ENCODE results near the gene WDR33. TPM values are rescaled to one million over a fixed set of nuclear protein-coding genes. Genes with fewer than 3 reads are reported as not detected.

Gene WDR33
- total and polyA plus RNA-seq, 8 donors = 7.9 to 99.9 (median 20.3) TPM

- intact Hi-C loops (cut with DNase I; ENCODE audit: low total_unique reads) = no loop called here
- Histone ChIP-seq H3K9me3 (no peaks in the 10 kb centered on the region), H3K4me1 (peaks cover 19 to 85% (median 62%) of the 10 kb centered on the region in 4 donors), H3K4me3 (no peak overlapping the region), H3K36me3 (peaks cover 0 to 8% (median 3%) of the 10 kb centered on the region in 4 donors), H3K27me3 (peaks cover 0 to 36% (median 14%) of the 10 kb centered on the region in 3 donors), H3K27ac (peak overlapping the region in 4 of 5 donors; percentile 68 to 90 (median 83))
- WGBS, 5 donors = 37 to 54% (median 47%) methylated on average over 9 of the region's 9 CpGs
- DNase-seq = no peak
- no peak for TF ChIP-seq EP300 (IDR thresholded peaks at IDR 0.05)
- TF ChIP-seq, protein P1, sequence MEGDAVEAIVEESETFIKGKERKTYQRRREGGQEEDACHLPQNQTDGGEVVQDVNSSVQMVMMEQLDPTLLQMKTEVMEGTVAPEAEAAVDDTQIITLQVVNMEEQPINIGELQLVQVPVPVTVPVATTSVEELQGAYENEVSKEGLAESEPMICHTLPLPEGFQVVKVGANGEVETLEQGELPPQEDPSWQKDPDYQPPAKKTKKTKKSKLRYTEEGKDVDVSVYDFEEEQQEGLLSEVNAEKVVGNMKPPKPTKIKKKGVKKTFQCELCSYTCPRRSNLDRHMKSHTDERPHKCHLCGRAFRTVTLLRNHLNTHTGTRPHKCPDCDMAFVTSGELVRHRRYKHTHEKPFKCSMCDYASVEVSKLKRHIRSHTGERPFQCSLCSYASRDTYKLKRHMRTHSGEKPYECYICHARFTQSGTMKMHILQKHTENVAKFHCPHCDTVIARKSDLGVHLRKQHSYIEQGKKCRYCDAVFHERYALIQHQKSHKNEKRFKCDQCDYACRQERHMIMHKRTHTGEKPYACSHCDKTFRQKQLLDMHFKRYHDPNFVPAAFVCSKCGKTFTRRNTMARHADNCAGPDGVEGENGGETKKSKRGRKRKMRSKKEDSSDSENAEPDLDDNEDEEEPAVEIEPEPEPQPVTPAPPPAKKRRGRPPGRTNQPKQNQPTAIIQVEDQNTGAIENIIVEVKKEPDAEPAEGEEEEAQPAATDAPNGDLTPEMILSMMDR (IDR thresholded peaks at IDR 0.05) = no peak
- TF ChIP-seq POLR2A (IDR thresholded peaks at IDR 0.05) = no peak
- TF ChIP-seq POLR2AphosphoS5 (IDR thresholded peaks at IDR 0.05) = no peak
These were observed 148.9 kb downstream of the WDR33 start for GRCh38 chr2:127661949-127662510.

GRCh38 chr2:127661072-127661649 is 149.8 kb downstream of the WDR33 start:
- no peak for DNase-seq
- Histone ChIP-seq H3K27me3 (peaks cover 0 to 36% (median 14%) of the 10 kb centered on the region in 3 donors), H3K4me3 (no peak overlapping the region), H3K27ac (peak overlapping the region in 4 of 5 donors; percentile 68 to 90 (median 83)), H3K9me3 (no peaks in the 10 kb centered on the region), H3K36me3 (peaks cover 0 to 13% (median 4%) of the 10 kb centered on the region in 4 donors), H3K4me1 (peaks cover 19 to 88% (median 67%) of the 10 kb centered on the region in 4 donors)
- WGBS, 5 donors = 71 to 88% (median 87%) methylated on average over 10 to 14 of the region's 14 CpGs
- intact Hi-C loops (cut with DNase I; ENCODE audit: low total_unique reads) = no loop called here
- TF ChIP-seq POLR2AphosphoS5 (IDR thresholded peaks at IDR 0.05) (no peak), POLR2A (IDR thresholded peaks at IDR 0.05) (no peak), EP300 (IDR thresholded peaks at IDR 0.05) (no peak)
- TF ChIP-seq, protein P1 (IDR thresholded peaks at IDR 0.05) = no peak

GRCh38 chr2:127660291-127660578 is 150.7 kb downstream of the WDR33 start:
- Histone ChIP-seq H3K4me3 (no peak overlapping the region), H3K36me3 (peaks cover 0 to 13% (median 4%) of the 10 kb centered on the region in 4 donors), H3K27ac (peak overlapping the region in 4 of 5 donors; percentile 68 to 90 (median 83)), H3K9me3 (no peaks in the 10 kb centered on the region), H3K27me3 (peaks cover 0 to 30% (median 14%) of the 10 kb centered on the region in 3 donors), H3K4me1 (peaks cover 19 to 88% (median 67%) of the 10 kb centered on the region in 4 donors)
- whole genome bisulfite sequencing, 5 donors = 88 to 96% (median 92%) methylated on average over 10 of the region's 10 CpGs
- no peak for DNase-seq
- no peak for TF ChIP-seq EP300 (IDR thresholded peaks at IDR 0.05)
- TF ChIP-seq POLR2AphosphoS5 (IDR thresholded peaks at IDR 0.05) = no peak
- no peak for TF ChIP-seq POLR2A (IDR thresholded peaks at IDR 0.05)
- TF ChIP-seq, protein P1 (IDR thresholded peaks at IDR 0.05) = no peak
- intact Hi-C loops (cut with DNase I; ENCODE audit: low total_unique reads) = no loop called here

DNA sequence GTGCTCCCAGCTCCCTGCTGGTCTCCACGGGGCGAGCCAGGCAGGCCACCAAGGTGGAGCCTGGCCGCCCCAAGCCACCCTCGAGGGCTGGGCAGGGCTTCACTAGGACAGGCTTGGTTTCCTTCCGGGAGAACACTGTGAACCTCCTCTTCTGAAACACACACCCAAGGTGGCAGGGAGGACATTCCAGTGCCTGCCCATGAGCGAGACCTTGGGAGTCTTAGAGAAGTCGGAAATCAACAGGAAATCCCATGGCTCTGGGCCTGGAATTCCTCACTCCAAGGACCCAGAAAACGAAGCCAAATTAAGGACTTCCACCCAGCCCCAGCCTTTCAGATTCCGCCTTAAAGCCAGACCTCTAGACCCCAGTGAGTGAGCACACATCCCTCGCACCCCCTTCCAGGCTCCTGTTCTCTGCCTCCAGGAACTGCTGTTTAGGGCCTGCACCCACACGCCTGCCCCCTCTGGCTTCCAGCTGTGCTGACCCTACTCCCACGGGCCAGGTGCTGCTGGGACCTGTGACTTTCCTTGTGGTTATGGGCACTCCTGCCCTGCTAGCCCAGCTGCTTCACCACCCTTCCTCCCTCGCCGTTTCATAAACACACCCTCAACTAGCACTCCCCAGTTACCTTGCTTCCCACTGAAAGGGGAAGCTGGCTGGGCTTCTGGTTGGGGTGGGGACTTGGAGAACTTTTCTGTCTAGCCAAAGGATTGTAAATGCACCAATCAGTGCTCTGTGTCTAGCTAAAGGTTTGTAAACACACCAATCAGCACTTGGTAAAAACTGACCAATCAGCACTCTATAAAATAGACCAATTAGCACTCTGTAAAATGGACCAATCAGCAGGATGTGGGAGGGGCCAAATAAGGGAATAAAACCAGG is 151.3 kb downstream of the WDR33 start:
- peaks cover 0 to 25% (median 14%) of the 10 kb centered on the region in 3 donors for H3K27me3 ChIP-seq
- 66 to 79% (median 76%) methylated on average over 7 to 14 of the region's 14 CpGs for WGBS, 5 donors
- TF ChIP-seq EP300 (IDR thresholded peaks at IDR 0.05) (peak; percentile 57), POLR2AphosphoS5 (IDR thresholded peaks at IDR 0.05) (peak in 2 of 3 donors; percentile 30 to 44)
- TF ChIP-seq, protein P1 (IDR thresholded peaks at IDR 0.05) = no peak
- H3K9me3 ChIP-seq = no peaks in the 10 kb centered on the region
- peaks cover 19 to 89% (median 66%) of the 10 kb centered on the region in 4 donors for H3K4me1 ChIP-seq
- peaks cover 0 to 16% (median 4%) of the 10 kb centered on the region in 4 donors for H3K36me3 ChIP-seq
- no peak for DNase-seq
- no peak overlapping the region for H3K4me3 ChIP-seq
- H3K27ac ChIP-seq = peak overlapping the region in 4 of 5 donors; percentile 68 to 90 (median 83)
- intact Hi-C loops (cut with DNase I; ENCODE audit: low total_unique reads) = no loop called here
